ENCODE measurements around the gene ARID1B.

ARID1B gene

DNA sequence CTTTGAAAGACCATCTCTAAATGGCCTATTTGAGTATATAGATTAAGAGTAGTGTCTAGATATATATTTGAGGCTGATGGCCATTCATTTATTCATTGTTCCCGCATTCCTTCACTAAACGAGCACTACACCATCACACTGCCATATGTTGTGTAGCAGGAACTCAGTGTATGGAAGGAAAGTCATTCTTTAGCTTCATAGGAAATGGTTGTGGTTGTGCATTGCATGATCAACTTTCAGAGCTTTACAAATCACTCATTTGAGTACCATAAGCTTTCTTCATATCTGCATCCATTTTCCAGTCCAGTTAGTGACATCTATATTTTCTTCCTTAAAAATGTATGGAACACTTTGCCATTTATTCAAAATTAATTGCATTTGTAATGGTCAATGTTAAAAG lies 97.9 kb downstream of the ARID1B start:
- Histone ChIP-seq H3K18ac (ENCODE audit: low read length) (no peak overlapping the region), H4K91ac (ENCODE audit: low read depth, low read length) (no peak overlapping the region), H3K4ac (ENCODE audit: low read depth, low read length) (no peak overlapping the region), H3K79me2 (ENCODE audit: control insufficient read depth, insufficient read depth, low read length, poor library complexity) (peaks cover 11% of the 10 kb centered on the region), H3K4me2 (ENCODE audit: low read length) (no peak overlapping the region), H3K4me3 (ENCODE audit: low read depth, low read length) (no peak overlapping the region), H2AK5ac (ENCODE audit: low read length) (no peak overlapping the region), H3K9me3 (ENCODE audit: insufficient read depth, low read depth, low read length) (no peaks in the 10 kb centered on the region), H3K36me3 (ENCODE audit: control insufficient read depth in 1 of 2, insufficient read depth in 2 of 2, low read length in 2 of 2) (peaks cover 0 to 9% of the 10 kb centered on the region in 2 experiments), H2BK5ac (ENCODE audit: low read depth, low read length, poor library complexity) (no peak overlapping the region), H3K14ac (ENCODE audit: low read length) (no peak overlapping the region), H2BK120ac (ENCODE audit: insufficient read depth, low read length, poor library complexity) (no peak overlapping the region), H3K27me3 (ENCODE audit: insufficient read depth, low read length) (no peaks in the 10 kb centered on the region), H4K8ac (ENCODE audit: low read depth, low read length) (no peak overlapping the region), H3K9ac (ENCODE audit: low read length) (no peak overlapping the region), H2AFZ (ENCODE audit: insufficient read depth, low read length, poor library complexity) (no peak overlapping the region), H2BK12ac (ENCODE audit: low read length) (no peak overlapping the region), H3K27ac (ENCODE audit: low read depth, low read length) (no peak overlapping the region), H3K23ac (ENCODE audit: low read length) (no peak overlapping the region), H3K4me1 (ENCODE audit: control insufficient read depth in 1 of 2, insufficient read depth in 2 of 2, low read length in 2 of 2) (peaks cover 0 to 8% of the 10 kb centered on the region in 2 experiments), H3K79me1 (ENCODE audit: low read length) (no peaks in the 10 kb centered on the region), H4K12ac (ENCODE audit: low read depth, low read length) (no peak overlapping the region)
- no peak for DNase-seq
- no CpG with 5 or more reads among the region's 2 CpGs for WGBS (ENCODE audit: extremely low coverage, insufficient coverage, insufficient read length)

DNA sequence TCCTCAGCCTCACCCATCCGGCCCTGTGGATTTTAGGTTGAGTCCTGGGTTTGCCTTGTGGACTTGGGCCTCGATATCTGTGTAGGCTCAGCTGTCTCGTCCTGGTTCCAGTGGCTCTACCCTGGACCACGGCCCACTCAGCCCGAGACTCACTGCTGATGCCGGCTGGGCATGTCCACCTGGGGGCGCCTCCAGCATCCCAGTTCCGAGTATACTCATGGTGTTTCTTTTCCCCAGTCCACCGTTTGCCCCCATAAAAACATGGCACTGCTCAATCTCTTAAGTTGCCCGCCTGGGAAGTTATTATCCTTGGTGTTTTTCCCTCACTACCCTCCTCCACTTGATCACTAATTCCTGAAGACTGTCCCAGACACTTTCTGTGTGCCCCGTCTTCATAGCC lies 99.1 kb downstream of the ARID1B start:
- Histone ChIP-seq H3K9me3 (ENCODE audit: insufficient read depth, low read depth, low read length) (no peaks in the 10 kb centered on the region), H3K36me3 (ENCODE audit: control insufficient read depth in 1 of 2, insufficient read depth in 2 of 2, low read length in 2 of 2) (peaks cover 0 to 9% of the 10 kb centered on the region in 2 experiments), H3K4ac (ENCODE audit: low read depth, low read length) (peak overlapping the region; percentile 64), H3K4me1 (ENCODE audit: control insufficient read depth in 1 of 2, insufficient read depth in 2 of 2, low read length in 2 of 2) (peaks cover 0 to 4% of the 10 kb centered on the region in 2 experiments), H4K8ac (ENCODE audit: low read depth, low read length) (no peak overlapping the region), H3K79me2 (ENCODE audit: control insufficient read depth, insufficient read depth, low read length, poor library complexity) (peaks cover 10% of the 10 kb centered on the region), H3K18ac (ENCODE audit: low read length) (no peak overlapping the region), H2BK12ac (ENCODE audit: low read length) (no peak overlapping the region), H3K23ac (ENCODE audit: low read length) (no peak overlapping the region), H3K27ac (ENCODE audit: low read depth, low read length) (no peak overlapping the region), H4K91ac (ENCODE audit: low read depth, low read length) (no peak overlapping the region), H3K4me3 (ENCODE audit: low read depth, low read length) (no peak overlapping the region), H2AFZ (ENCODE audit: insufficient read depth, low read length, poor library complexity) (no peak overlapping the region), H2AK5ac (ENCODE audit: low read length) (no peak overlapping the region), H4K12ac (ENCODE audit: low read depth, low read length) (no peak overlapping the region), H2BK120ac (ENCODE audit: insufficient read depth, low read length, poor library complexity) (no peak overlapping the region), H3K27me3 (ENCODE audit: insufficient read depth, low read length) (no peaks in the 10 kb centered on the region), H3K14ac (ENCODE audit: low read length) (no peak overlapping the region), H2BK5ac (ENCODE audit: low read depth, low read length, poor library complexity) (no peak overlapping the region), H3K79me1 (ENCODE audit: low read length) (no peaks in the 10 kb centered on the region), H3K9ac (ENCODE audit: low read length) (peak overlapping the region; percentile 23), H3K4me2 (ENCODE audit: low read length) (no peak overlapping the region)
- DNase-seq = peak; percentile 2 to 20
- no CpG with 5 or more reads among the region's 11 CpGs for WGBS (ENCODE audit: extremely low coverage, insufficient coverage, insufficient read length)

DNA sequence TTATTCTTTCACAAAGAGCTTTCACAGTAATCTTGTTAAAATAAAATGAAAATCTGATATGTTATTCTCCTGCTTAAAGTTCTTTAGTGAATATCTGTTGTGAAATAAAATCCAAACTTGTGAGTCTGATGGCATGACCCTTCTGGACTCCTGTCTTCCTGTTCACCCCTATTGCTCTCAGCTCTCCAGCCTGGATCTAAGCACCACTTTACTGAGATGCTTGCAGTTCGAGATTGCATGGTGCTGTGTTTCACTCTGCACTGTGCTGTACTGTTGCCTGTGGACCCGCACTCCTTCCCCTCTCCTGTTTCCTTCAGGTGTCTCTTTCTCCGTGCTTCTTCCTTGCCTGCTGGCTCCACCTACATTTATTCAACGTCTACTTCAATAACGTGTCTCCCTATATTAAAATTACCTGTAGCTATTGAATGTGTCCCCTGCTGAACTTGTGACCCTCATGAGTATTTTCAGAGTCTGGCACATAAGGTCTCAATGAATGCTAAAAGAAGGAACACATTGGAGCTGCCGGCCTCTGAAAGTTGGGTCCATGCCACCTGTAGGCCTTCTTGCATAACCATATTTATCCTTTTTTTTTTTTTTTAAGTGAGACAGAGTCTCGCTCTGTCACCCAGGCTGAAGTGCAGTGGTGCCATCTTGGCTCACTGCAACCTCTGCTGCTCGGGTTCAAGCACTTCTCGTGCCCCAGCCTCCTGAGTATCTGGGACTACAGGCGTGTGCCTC lies 100.1 kb downstream of the ARID1B start:
- no peak overlapping the region for H3K23ac ChIP-seq (ENCODE audit: low read length)
- H3K36me3 ChIP-seq (ENCODE audit: control insufficient read depth in 1 of 2, insufficient read depth in 2 of 2, low read length in 2 of 2) = peaks cover 0 to 9% of the 10 kb centered on the region in 2 experiments
- H2BK12ac ChIP-seq (ENCODE audit: low read length) = no peak overlapping the region
- no peak overlapping the region for H4K91ac ChIP-seq (ENCODE audit: low read depth, low read length)
- no peak overlapping the region for H4K12ac ChIP-seq (ENCODE audit: low read depth, low read length)
- H3K4ac ChIP-seq (ENCODE audit: low read depth, low read length) = no peak overlapping the region
- H3K9ac ChIP-seq (ENCODE audit: low read length) = no peak overlapping the region
- H3K14ac ChIP-seq (ENCODE audit: low read length) = no peak overlapping the region
- H3K27ac ChIP-seq (ENCODE audit: low read depth, low read length) = no peak overlapping the region
- H2AFZ ChIP-seq (ENCODE audit: insufficient read depth, low read length, poor library complexity) = no peak overlapping the region
- no peaks in the 10 kb centered on the region for H3K9me3 ChIP-seq (ENCODE audit: insufficient read depth, low read depth, low read length)
- no peak overlapping the region for H3K4me2 ChIP-seq (ENCODE audit: low read length)
- no peak overlapping the region for H4K8ac ChIP-seq (ENCODE audit: low read depth, low read length)
- DNase-seq = no peak
- H2BK5ac ChIP-seq (ENCODE audit: low read depth, low read length, poor library complexity) = no peak overlapping the region
- no peak overlapping the region for H3K4me3 ChIP-seq (ENCODE audit: low read depth, low read length)
- peaks cover 0 to 4% of the 10 kb centered on the region in 2 experiments for H3K4me1 ChIP-seq (ENCODE audit: control insufficient read depth in 1 of 2, insufficient read depth in 2 of 2, low read length in 2 of 2)
- H3K79me1 ChIP-seq (ENCODE audit: low read length) = no peaks in the 10 kb centered on the region
- no peak overlapping the region for H2BK120ac ChIP-seq (ENCODE audit: insufficient read depth, low read length, poor library complexity)
- H3K27me3 ChIP-seq (ENCODE audit: insufficient read depth, low read length) = no peaks in the 10 kb centered on the region
- H2AK5ac ChIP-seq (ENCODE audit: low read length) = no peak overlapping the region
- no peak overlapping the region for H3K18ac ChIP-seq (ENCODE audit: low read length)
- peaks cover 11% of the 10 kb centered on the region for H3K79me2 ChIP-seq (ENCODE audit: control insufficient read depth, insufficient read depth, low read length, poor library complexity)
- WGBS (ENCODE audit: extremely low coverage, insufficient coverage, insufficient read length) = no CpG with 5 or more reads among the region's 10 CpGs

DNA sequence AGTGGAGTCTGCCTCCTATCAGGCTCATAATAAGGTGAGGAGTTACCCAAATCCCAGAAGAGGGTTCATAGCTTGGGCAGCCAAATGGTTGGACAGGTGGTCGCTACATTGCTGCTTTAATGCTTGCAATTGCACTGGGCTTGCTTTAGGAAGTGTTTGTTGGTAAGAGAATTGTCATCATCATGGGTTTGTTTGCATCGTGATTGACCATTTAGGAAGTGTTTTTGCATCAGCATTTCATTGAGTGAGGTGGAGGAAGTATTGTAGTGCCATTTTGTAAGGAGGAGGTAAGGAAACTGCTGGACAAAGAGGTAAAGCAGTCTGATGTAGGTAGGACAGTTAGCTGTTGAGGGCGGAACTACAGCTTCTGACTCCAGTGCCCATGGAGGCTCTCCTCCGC lies 101.5 kb downstream of the ARID1B start:
- no CpG with 5 or more reads among the region's 4 CpGs for WGBS (ENCODE audit: extremely low coverage, insufficient coverage, insufficient read length)
- Histone ChIP-seq H4K8ac (ENCODE audit: low read depth, low read length) (no peak overlapping the region), H3K36me3 (ENCODE audit: control insufficient read depth in 1 of 2, insufficient read depth in 2 of 2, low read length in 2 of 2) (peaks cover 0 to 5% of the 10 kb centered on the region in 2 experiments), H3K4me1 (ENCODE audit: control insufficient read depth in 1 of 2, insufficient read depth in 2 of 2, low read length in 2 of 2) (peaks cover 0 to 7% of the 10 kb centered on the region in 2 experiments), H3K79me1 (ENCODE audit: low read length) (no peaks in the 10 kb centered on the region), H2BK5ac (ENCODE audit: low read depth, low read length, poor library complexity) (no peak overlapping the region), H3K9ac (ENCODE audit: low read length) (no peak overlapping the region), H3K9me3 (ENCODE audit: insufficient read depth, low read depth, low read length) (no peaks in the 10 kb centered on the region), H3K23ac (ENCODE audit: low read length) (no peak overlapping the region), H3K27me3 (ENCODE audit: insufficient read depth, low read length) (no peaks in the 10 kb centered on the region), H3K4me2 (ENCODE audit: low read length) (no peak overlapping the region), H2AK5ac (ENCODE audit: low read length) (no peak overlapping the region), H4K12ac (ENCODE audit: low read depth, low read length) (no peak overlapping the region), H2BK12ac (ENCODE audit: low read length) (no peak overlapping the region), H3K14ac (ENCODE audit: low read length) (no peak overlapping the region), H3K4ac (ENCODE audit: low read depth, low read length) (peak overlapping the region; percentile 41), H3K27ac (ENCODE audit: low read depth, low read length) (no peak overlapping the region), H3K79me2 (ENCODE audit: control insufficient read depth, insufficient read depth, low read length, poor library complexity) (peaks cover 11% of the 10 kb centered on the region), H3K4me3 (ENCODE audit: low read depth, low read length) (no peak overlapping the region), H3K18ac (ENCODE audit: low read length) (peak overlapping the region; percentile 46), H4K91ac (ENCODE audit: low read depth, low read length) (no peak overlapping the region), H2BK120ac (ENCODE audit: insufficient read depth, low read length, poor library complexity) (no peak overlapping the region), H2AFZ (ENCODE audit: insufficient read depth, low read length, poor library complexity) (no peak overlapping the region)
- no peak for DNase-seq

All from trophoblast cell (in vitro differentiated cells and primary cell).